Testis (tissue), 3 donors: ENCODE data around the gene SPINK1. TPM values are rescaled to one million over a fixed set of nuclear protein-coding genes. Genes with fewer than 3 reads are reported as not detected.
A peak's percentile ranks its signal among the peaks of the same experiment; 100 is the strongest.
"Not testable (repeated sequence)": the region's sequence is repeated elsewhere in the genome, so short reads cannot be mapped to it uniquely, and the experiment has no call there.

Experiments used
- DNase-seq: peaks from one replicate; pipeline ENCODE4 v3.0.0-alpha.2; 2019
- H3K27ac ChIP-seq, 2 donors: fragments of 200-600 bp; sonication (generic); one replicate each; pipeline ENCODE4 v1.5.1; 2019
- H3K27me3 ChIP-seq: fragments of 200-600 bp; sonication (generic); one replicate; pipeline ENCODE4 v1.5.1; 2019
- H3K36me3 ChIP-seq: fragments of 200-600 bp; sonication (generic); one replicate; pipeline ENCODE4 v1.5.1; 2017; ENCODE audit warnings: low read depth; ENCODE audit errors: missing control alignments
- H3K4me1 ChIP-seq: fragments of 200-600 bp; sonication (generic); one replicate; pipeline ENCODE4 v1.5.1; 2019
- H3K4me3 ChIP-seq, 2 donors: fragments of 200-600 bp; sonication (generic); one replicate each; pipeline ENCODE4 v1.5.1; 2017 to 2019
- H3K9me3 ChIP-seq: fragments of 200-600 bp; sonication (generic); one replicate; pipeline ENCODE4 v1.5.1; 2017
- CTCF ChIP-seq, 3 experiments: fragments of 450-650 bp in 2 of 3; fragments of 200-600 bp in 1 of 3; sonication (generic) in 1 of 3; IDR thresholded peaks; one replicate each; pipeline ENCODE4 v1.5.1; 2016 to 2019; ENCODE audit warnings: antibody characterized with exemption in 3 of 3, mild to moderate bottlenecking in 2 of 3, moderate library complexity in 1 of 3
- POLR2A ChIP-seq: fragments of 450-650 bp; IDR thresholded peaks from one replicate; pipeline ENCODE4 v1.6.1; 2017; ENCODE audit warnings: antibody characterized with exemption, mild to moderate bottlenecking, moderate library complexity
- WGBS, 2 donors: methylation state at CpG; one replicate each; pipeline ENCODE4 v1.1.5; 2018; 5-methylcytosine and 5-hydroxymethylcytosine counted together
- intact Hi-C: fragments of 100-400 bp; cut with DNase I; formaldehyde crosslinking; loops from one replicate; pipeline ENCODE4 v1.15.1; 2023; ENCODE audit warnings: low total_unique reads
- polyA plus RNA-seq: library from polyadenylated mRNA; stranded (reverse); fragments of 350-450 nt; fragmentation: Illumina TruSeq; extraction: RNeasy Lipid Tissue Mini Kit (QIAGEN cat#74804); gene quantifications from one replicate; pipeline ENCODE4 v1.2.3, GENCODE V29; 2014; ENCODE audit warnings: low read depth, low replicate concordance; ENCODE audit not compliant: insufficient read depth
- total RNA-seq, 2 donors: library from RNA; depleted of rRNA; stranded (reverse); fragments of >200 nt; gene quantifications; one replicate each; pipeline ENCODE4 v1.2.3, GENCODE V29; 2016

Gene SPINK1
- total and polyA plus RNA-seq, 3 donors from 2014 or later: not detected

GRCh38 chr5:147822686-147823491, 8.6 kb downstream of the SPINK1 start:
- Histone ChIP-seq H3K27me3 (no peaks in the 10 kb centered on the region), H3K4me3 (no peak overlapping the region), H3K27ac (no peak overlapping the region), H3K36me3 (no peaks in the 10 kb centered on the region), H3K9me3 (no peaks in the 10 kb centered on the region), H3K4me1 (no peaks in the 10 kb centered on the region)
- intact Hi-C loops: loop anchor here (5.0 kb wide), 1 partner anchor 196 kb away; no protein-coding TSS in a partner anchor
- 12 to 14% methylated on average over 4 of the region's 4 CpGs for WGBS, 2 donors
- TF ChIP-seq POLR2A: no peak
- peak; percentile 82 to 95 (median 88) for TF ChIP-seq CTCF (IDR thresholded peaks at IDR 0.05)
- DNase-seq: peak; percentile 76

- H3K4me1 ChIP-seq, H3K9me3 ChIP-seq, H3K4me3 ChIP-seq, H3K27me3 ChIP-seq, H3K36me3 ChIP-seq, DNase-seq, H3K27ac ChIP-seq: not testable (repeated sequence)
- intact Hi-C loops: loop anchor here (5.0 kb wide), 1 partner anchor 195 kb away; no protein-coding TSS in a partner anchor
- WGBS, 2 donors: 93% methylated on average over 3 of the region's 3 CpGs
Measured at GRCh38 chr5:147822222-147822621, 9.2 kb downstream of the SPINK1 start.

GRCh38 chr5:147821766-147822165, 9.7 kb downstream of the SPINK1 start:
- TF ChIP-seq POLR2A: no peak
- no peak for TF ChIP-seq CTCF (IDR thresholded peaks at IDR 0.05)
- WGBS, 2 donors: 83 to 91% methylated on average over 5 of the region's 5 CpGs
- intact Hi-C loops: loop anchor here (5.0 kb wide), 1 partner anchor 194 kb away; no protein-coding TSS in a partner anchor
- no peaks in the 10 kb centered on the region for H3K27me3 ChIP-seq
- H3K27ac ChIP-seq: no peak overlapping the region
- no peaks in the 10 kb centered on the region for H3K4me1 ChIP-seq
- H3K4me3 ChIP-seq: no peak overlapping the region
- H3K9me3 ChIP-seq: no peaks in the 10 kb centered on the region
- no peaks in the 10 kb centered on the region for H3K36me3 ChIP-seq
- no peak for DNase-seq

GRCh38 chr5:147819261-147819770, 12.2 kb downstream of the SPINK1 start:
- no peak for DNase-seq
- intact Hi-C loops: no loop called here
- WGBS, 2 donors: 34 to 35% methylated on average over 1 of the region's 1 CpG
- H3K36me3 ChIP-seq: no peaks in the 10 kb centered on the region
- no peaks in the 10 kb centered on the region for H3K4me1 ChIP-seq
- no peak overlapping the region for H3K4me3 ChIP-seq
- TF ChIP-seq CTCF (IDR thresholded peaks at IDR 0.05) (no peak), POLR2A (no peak)
- H3K27me3 ChIP-seq: no peaks in the 10 kb centered on the region
- no peak overlapping the region for H3K27ac ChIP-seq
- H3K9me3 ChIP-seq: no peaks in the 10 kb centered on the region

GRCh38 chr5:147818290-147818689, 13.2 kb downstream of the SPINK1 start:
- no peak for TF ChIP-seq CTCF (IDR thresholded peaks at IDR 0.05)
- no peak for TF ChIP-seq POLR2A
- Histone ChIP-seq H3K36me3 (no peaks in the 10 kb centered on the region), H3K4me3 (no peak overlapping the region), H3K4me1 (no peaks in the 10 kb centered on the region), H3K27ac (no peak overlapping the region), H3K9me3 (no peaks in the 10 kb centered on the region), H3K27me3 (no peaks in the 10 kb centered on the region)
- 59 to 80% methylated on average over 1 of the region's 1 CpG for WGBS, 2 donors
- intact Hi-C loops: no loop called here
- no peak for DNase-seq
